ENCODE data around the gene ATP4A.

DNA sequence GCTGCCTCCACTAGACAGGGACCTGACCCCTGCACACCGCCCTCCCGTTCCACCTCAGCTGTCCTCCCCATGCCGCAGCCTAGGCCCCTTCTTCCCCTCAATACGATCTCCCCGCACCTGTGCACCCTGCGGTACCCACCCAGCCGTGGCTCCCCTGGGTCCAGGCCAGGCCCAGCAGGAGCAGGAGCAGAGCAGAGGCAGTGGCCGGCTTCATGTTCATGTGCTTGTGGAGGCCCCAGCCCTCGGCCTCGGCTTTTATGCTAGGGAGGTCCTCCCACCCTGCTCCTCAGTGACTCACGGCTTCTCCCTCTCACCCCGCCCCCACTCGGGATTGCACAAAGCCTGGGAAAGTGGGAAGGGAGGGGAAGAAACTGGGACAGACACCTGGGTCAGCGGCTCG, 61.8 kb downstream of the ATP4A start:
- TF ChIP-seq SUZ12 (IDR thresholded peaks at IDR 0.05; ENCODE audit: extremely low read depth, insufficient read depth, insufficient read length): no peak
- TF ChIP-seq ZNF274 (IDR thresholded peaks at IDR 0.05; ENCODE audit: low read depth, low read length): no peak
- TF ChIP-seq YY1 (IDR thresholded peaks at IDR 0.05; ENCODE audit: insufficient read depth, insufficient read length): no peak
